Esophagus muscularis mucosa (tissue), 4 donors: Measurements from ENCODE around the gene CCDC106. TPM values are rescaled to one million over a fixed set of nuclear protein-coding genes. Genes with fewer than 3 reads are reported as not detected.

Experiments
- DNase-seq: peaks from one replicate; pipeline ENCODE4 v3.0.0-alpha.2; 2017; ENCODE audit errors: extremely low spot score
- H3K27ac ChIP-seq, 4 donors: fragments of 200-600 bp; sonication (generic); replicated peaks in 1 of 4; 1 replicate in 3 of 4; 2 replicates in 1 of 4; pipeline ENCODE4 v1.5.1; 2016 to 2019; ENCODE audit warnings: mild to moderate bottlenecking in 1 of 4
- H3K27me3 ChIP-seq, 4 donors: fragments of 200-600 bp; sonication (generic); one replicate each; pipeline versions ENCODE4 v1.5.1 to v1.6.0; 2016 to 2019
- H3K36me3 ChIP-seq, 4 donors: fragments of 200-600 bp; sonication (generic); one replicate each; pipeline ENCODE4 v1.5.1; 2016 to 2019
- H3K4me1 ChIP-seq, 4 donors: fragments of 200-600 bp; sonication (generic); one replicate each; pipeline ENCODE4 v1.5.1; 2016 to 2019
- H3K4me3 ChIP-seq, 4 donors: fragments of 200-600 bp; sonication (generic); 1 replicate in 2 of 4; 2 replicates in 2 of 4; pipeline ENCODE4 v1.5.1; 2016 to 2019; ENCODE audit warnings: mild to moderate bottlenecking in 4 of 4, moderate library complexity in 1 of 4
- H3K9me3 ChIP-seq, 4 donors: fragments of 200-600 bp; sonication (generic); 1 replicate in 3 of 4; 2 replicates in 1 of 4; pipeline ENCODE4 v1.5.1; 2016 to 2019
- CTCF ChIP-seq, 3 experiments: fragments of 200-600 bp in 2 of 3; fragments of 450-650 bp in 1 of 3; sonication (generic) in 2 of 3; IDR thresholded peaks; one replicate each; pipeline ENCODE4 v1.5.1; 2017 to 2019; ENCODE audit warnings: antibody characterized with exemption in 3 of 3, mild to moderate bottlenecking in 2 of 3, moderate library complexity in 1 of 3
- EP300 ChIP-seq: sonication (generic); formaldehyde crosslinking; IDR thresholded peaks from one replicate; pipeline ENCODE4 v1.6.1; 2017; ENCODE audit warnings: antibody characterized with exemption
- POLR2A ChIP-seq: fragments of 450-650 bp; IDR thresholded peaks from one replicate; pipeline ENCODE4 v1.6.1; 2017; ENCODE audit warnings: antibody characterized with exemption, moderate library complexity, mild to moderate bottlenecking, low read depth
- POLR2AphosphoS5 ChIP-seq, 2 donors: sonication (generic); formaldehyde crosslinking; IDR thresholded peaks; one replicate each; pipeline ENCODE4 v1.6.1; 2017; ENCODE audit warnings: antibody characterized with exemption in 2 of 2
- WGBS: methylation state at CpG from one replicate; pipeline ENCODE4 v1.1.5; 2018; 5-methylcytosine and 5-hydroxymethylcytosine counted together
- intact Hi-C: fragments of 100-400 bp; cut with DNase I; formaldehyde crosslinking; loops from one replicate; pipeline ENCODE4 v1.15.1; 2023
- total RNA-seq, 4 donors: library from RNA; depleted of rRNA; stranded (reverse); fragments of >200 nt; gene quantifications; one replicate each; pipeline versions ENCODE4 v1.1.0 to v1.2.1, GENCODE V29; 2016

Gene CCDC106
- total RNA-seq, 4 donors from 2014 or later, result 9.4 to 22.0 (median 19.2) TPM

GRCh38 chr19:55695511-55696290, 47.7 kb downstream of the CCDC106 start:
- Histone ChIP-seq H3K4me1 (no peaks in the 10 kb centered on the region), H3K4me3 (no peak overlapping the region), H3K9me3 (no peaks in the 10 kb centered on the region), H3K36me3 (peaks cover 56 to 95% (median 87%) of the 10 kb centered on the region in 4 donors), H3K27me3 (no peaks in the 10 kb centered on the region), H3K27ac (no peak overlapping the region)
- WGBS, result 87% methylated on average over 19 of the region's 23 CpGs
- no peak for DNase-seq
- intact Hi-C loops, result no loop called here
- no peak for TF ChIP-seq EP300
- no peak for TF ChIP-seq POLR2A
- TF ChIP-seq POLR2AphosphoS5 (IDR thresholded peaks at IDR 0.05), result no peak
- no peak for TF ChIP-seq CTCF (IDR thresholded peaks at IDR 0.05)

- Histone ChIP-seq H3K27ac (no peak overlapping the region), H3K27me3 (no peaks in the 10 kb centered on the region), H3K36me3 (peaks cover 52 to 89% (median 82%) of the 10 kb centered on the region in 4 donors), H3K4me3 (no peak overlapping the region), H3K4me1 (no peaks in the 10 kb centered on the region), H3K9me3 (no peaks in the 10 kb centered on the region)
- 90% methylated on average over 17 of the region's 20 CpGs for WGBS
- TF ChIP-seq EP300 (no peak), CTCF (IDR thresholded peaks at IDR 0.05) (no peak), POLR2AphosphoS5 (IDR thresholded peaks at IDR 0.05) (no peak), POLR2A (no peak)
- no peak for DNase-seq
- intact Hi-C loops, result no loop called here
These were observed 48.5 kb downstream of the CCDC106 start for GRCh38 chr19:55696301-55697068.

- Histone ChIP-seq H3K27ac (no peak overlapping the region), H3K4me3 (no peak overlapping the region), H3K9me3 (no peaks in the 10 kb centered on the region), H3K27me3 (no peaks in the 10 kb centered on the region), H3K36me3 (peaks cover 47 to 83% (median 76%) of the 10 kb centered on the region in 4 donors), H3K4me1 (no peaks in the 10 kb centered on the region)
- 79% methylated on average over 7 of the region's 12 CpGs for WGBS
- DNase-seq, result no peak
- TF ChIP-seq POLR2A (no peak), POLR2AphosphoS5 (IDR thresholded peaks at IDR 0.05) (no peak), EP300 (no peak), CTCF (IDR thresholded peaks at IDR 0.05) (no peak)
- intact Hi-C loops, result no loop called here
These were observed 49.0 kb downstream of the CCDC106 start for GRCh38 chr19:55697069-55697440.

- no peak for TF ChIP-seq POLR2AphosphoS5 (IDR thresholded peaks at IDR 0.05)
- no peak for TF ChIP-seq EP300
- no peak for TF ChIP-seq POLR2A
- TF ChIP-seq CTCF (IDR thresholded peaks at IDR 0.05), result no peak
- Histone ChIP-seq H3K27ac (no peak overlapping the region), H3K4me1 (no peaks in the 10 kb centered on the region), H3K9me3 (no peaks in the 10 kb centered on the region), H3K27me3 (no peaks in the 10 kb centered on the region), H3K4me3 (no peak overlapping the region), H3K36me3 (peaks cover 45 to 77% (median 70%) of the 10 kb centered on the region in 4 donors)
- intact Hi-C loops, result no loop called here
- no peak for DNase-seq
- 85% methylated on average over 8 of the region's 8 CpGs for WGBS
These were observed 49.7 kb downstream of the CCDC106 start for GRCh38 chr19:55697698-55698097.
